OCI-LY1 (cell line): ENCODE results near the gene PAK2.
A peak's percentile ranks its signal among the peaks of the same experiment; 100 is the strongest.
"Not testable (repeated sequence)": the region's sequence is repeated elsewhere in the genome, so short reads cannot be mapped to it uniquely, and the experiment has no call there.

ENCODE experiments used
- H2AFZ ChIP-seq: fragments of 200-600 bp; sonication (generic), shearing (Covaris generic); 2 replicates; pipeline ENCODE4 v1.6.0; 2014; ENCODE audit warnings: antibody characterized with exemption, mild to moderate bottlenecking, low read length
- H3F3A ChIP-seq: fragments of 200-600 bp; sonication (generic), shearing (Covaris generic); 2 replicates; pipeline ENCODE4 v1.6.0; 2014; ENCODE audit warnings: mild to moderate bottlenecking, antibody characterized with exemption, low read length, moderate library complexity; ENCODE audit not compliant: insufficient read depth
- H3K27ac ChIP-seq: fragments of 200-600 bp; sonication (generic); 2 replicates; pipeline ENCODE4 v1.5.1; 2014; ENCODE audit warnings: low read length, mixed run types, mild to moderate bottlenecking, low read depth; ENCODE audit not compliant: poor library complexity, severe bottlenecking
- H3K27me3 ChIP-seq: fragments of 200-600 bp; sonication (generic); 2 replicates; pipeline ENCODE4 v1.6.0; 2014; ENCODE audit warnings: antibody characterized with exemption, mild to moderate bottlenecking, low read length, moderate library complexity; ENCODE audit not compliant: insufficient read depth
- H3K36me3 ChIP-seq: fragments of 200-600 bp; sonication (generic); 2 replicates; pipeline ENCODE4 v1.6.1; 2014; ENCODE audit warnings: mild to moderate bottlenecking, antibody characterized with exemption, low read length, moderate library complexity, mixed read lengths; ENCODE audit not compliant: insufficient read depth
- H3K4me1 ChIP-seq: fragments of 200-600 bp; sonication (generic); 2 replicates; pipeline ENCODE4 v1.5.1; 2014; ENCODE audit warnings: mild to moderate bottlenecking, low read length, moderate library complexity; ENCODE audit not compliant: insufficient read depth, severe bottlenecking
- H3K4me2 ChIP-seq: fragments of 200-600 bp; sonication (generic), shearing (Covaris generic); 2 replicates; pipeline ENCODE4 v1.6.1; 2014; ENCODE audit warnings: low read length
- H3K4me3 ChIP-seq: fragments of 200-600 bp; sonication (generic); 2 replicates; pipeline ENCODE4 v1.5.1; 2014; ENCODE audit warnings: low read length, low read depth, mild to moderate bottlenecking, mixed read lengths; ENCODE audit not compliant: poor library complexity, severe bottlenecking
- H3K79me2 ChIP-seq: fragments of 200-600 bp; shearing (Covaris generic); 2 replicates; pipeline ENCODE4 v1.6.1; 2016; ENCODE audit warnings: mixed run types, low read length, mixed read lengths; ENCODE audit not compliant: insufficient read depth
- H3K9ac ChIP-seq: fragments of 200-600 bp; sonication (generic), shearing (Covaris generic); 2 replicates; pipeline ENCODE4 v1.6.1; 2014; ENCODE audit warnings: mild to moderate bottlenecking, low read length, mixed read lengths
- H3K9me2 ChIP-seq: fragments of 200-600 bp; sonication (generic), shearing (Covaris generic); 2 replicates; pipeline ENCODE4 v1.6.1; 2014; ENCODE audit warnings: low read depth, mild to moderate bottlenecking, low read length, mixed read lengths
- H3K9me3 ChIP-seq: fragments of 200-600 bp; shearing (Covaris generic); 2 replicates; pipeline ENCODE4 v1.6.1; 2014; ENCODE audit warnings: low read length, mixed read lengths
- H4K20me1 ChIP-seq: fragments of 200-600 bp; sonication (generic), shearing (Covaris generic); 2 replicates; pipeline ENCODE4 v1.6.0; 2016; ENCODE audit warnings: mild to moderate bottlenecking, low read length; ENCODE audit not compliant: insufficient read depth
- EZH2 ChIP-seq: fragments of 200-600 bp; sonication (generic), shearing (Covaris generic); IDR thresholded peaks from 2 replicates; pipeline ENCODE4 v1.8.0; 2017; ENCODE audit warnings: borderline replicate concordance, mixed run types, mild to moderate bottlenecking, antibody characterized with exemption, low read length, moderate library complexity, mixed read lengths
- TF ChIP-seq, protein P1 (sequence below): fragments of 200-600 bp; sonication (generic), shearing (Covaris generic); IDR thresholded peaks from 2 replicates; pipeline ENCODE4 v1.5.1; 2017; ENCODE audit warnings: mild to moderate bottlenecking, antibody characterized with exemption, low read length, moderate library complexity, mixed read lengths

PAK2 gene

DNA sequence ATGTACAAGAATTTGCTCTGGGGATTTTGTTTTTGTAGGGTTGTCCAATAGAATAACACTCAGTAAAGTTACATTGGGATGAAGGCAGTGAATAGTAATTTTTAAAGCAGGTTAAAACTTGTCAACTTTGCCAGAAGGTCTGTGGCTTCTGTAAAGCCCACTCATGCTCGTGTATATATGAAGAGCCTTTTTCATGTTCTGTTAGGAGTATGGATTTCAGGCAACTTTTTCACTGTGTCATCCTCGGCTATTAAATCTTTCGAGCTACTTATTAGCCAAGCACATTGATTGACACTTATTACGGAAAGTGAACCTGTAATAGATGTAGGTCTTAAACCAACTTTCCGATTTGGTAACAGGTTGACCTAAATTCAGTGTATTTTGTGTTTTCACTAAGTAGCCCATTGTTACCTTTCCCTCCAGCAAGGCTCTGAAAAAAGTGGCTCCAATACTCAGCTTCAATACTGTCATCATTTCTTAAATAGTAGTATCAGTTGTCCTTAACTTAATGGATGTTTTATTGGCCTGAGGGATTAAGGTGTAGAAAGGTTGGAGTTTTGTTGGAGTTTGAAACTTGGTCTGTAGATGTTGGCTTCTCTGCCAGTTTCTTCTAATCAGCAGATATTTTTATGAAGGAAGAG, 1.7 kb downstream of the PAK2 start:
- Histone ChIP-seq H3K9ac (peak overlapping the region; percentile 95), H3F3A (no peaks in the 10 kb centered on the region), H3K27ac (peak overlapping the region; percentile 80), H4K20me1 (no peaks in the 10 kb centered on the region), H3K4me3 (peak overlapping the region; percentile 88), H2AFZ (no peak overlapping the region), H3K9me2 (no peaks in the 10 kb centered on the region), H3K79me2 (peaks cover 64% of the 10 kb centered on the region), H3K9me3 (peaks cover 6% of the 10 kb centered on the region), H3K4me1 (peaks cover 19% of the 10 kb centered on the region), H3K4me2 (peak overlapping the region; percentile 90), H3K27me3 (no peaks in the 10 kb centered on the region), H3K36me3 (peaks cover 24% of the 10 kb centered on the region)
- no peak for TF ChIP-seq EZH2
- TF ChIP-seq, protein P1, sequence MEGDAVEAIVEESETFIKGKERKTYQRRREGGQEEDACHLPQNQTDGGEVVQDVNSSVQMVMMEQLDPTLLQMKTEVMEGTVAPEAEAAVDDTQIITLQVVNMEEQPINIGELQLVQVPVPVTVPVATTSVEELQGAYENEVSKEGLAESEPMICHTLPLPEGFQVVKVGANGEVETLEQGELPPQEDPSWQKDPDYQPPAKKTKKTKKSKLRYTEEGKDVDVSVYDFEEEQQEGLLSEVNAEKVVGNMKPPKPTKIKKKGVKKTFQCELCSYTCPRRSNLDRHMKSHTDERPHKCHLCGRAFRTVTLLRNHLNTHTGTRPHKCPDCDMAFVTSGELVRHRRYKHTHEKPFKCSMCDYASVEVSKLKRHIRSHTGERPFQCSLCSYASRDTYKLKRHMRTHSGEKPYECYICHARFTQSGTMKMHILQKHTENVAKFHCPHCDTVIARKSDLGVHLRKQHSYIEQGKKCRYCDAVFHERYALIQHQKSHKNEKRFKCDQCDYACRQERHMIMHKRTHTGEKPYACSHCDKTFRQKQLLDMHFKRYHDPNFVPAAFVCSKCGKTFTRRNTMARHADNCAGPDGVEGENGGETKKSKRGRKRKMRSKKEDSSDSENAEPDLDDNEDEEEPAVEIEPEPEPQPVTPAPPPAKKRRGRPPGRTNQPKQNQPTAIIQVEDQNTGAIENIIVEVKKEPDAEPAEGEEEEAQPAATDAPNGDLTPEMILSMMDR, result no peak

DNA sequence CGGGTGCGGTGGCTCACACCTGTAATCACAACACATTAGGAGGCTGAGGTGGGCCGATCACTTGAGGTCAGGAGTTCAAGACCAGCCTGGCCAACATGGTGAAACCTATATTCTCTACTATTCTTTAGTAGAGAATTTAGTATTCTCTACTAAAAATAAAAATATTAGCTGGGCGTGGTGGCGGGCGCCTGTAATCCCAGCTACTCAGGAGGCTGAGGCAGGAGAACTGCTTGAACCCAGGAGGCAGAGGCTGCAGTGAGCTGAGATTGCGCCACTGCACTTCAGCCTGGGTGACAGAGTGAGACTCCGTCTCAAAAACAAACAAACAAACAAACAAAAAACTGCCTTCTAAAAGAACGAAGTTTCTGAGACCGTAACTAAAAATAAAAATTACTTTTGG, 3.9 kb downstream of the PAK2 start:
- H3K27me3 ChIP-seq, H2AFZ ChIP-seq, H4K20me1 ChIP-seq, H3K4me3 ChIP-seq, H3K9me3 ChIP-seq, H3K4me2 ChIP-seq, H3K27ac ChIP-seq, H3K9ac ChIP-seq, H3K9me2 ChIP-seq: not testable (repeated sequence)
- H3K4me1 ChIP-seq, result peaks cover 24% of the 10 kb centered on the region
- H3K79me2 ChIP-seq, result peaks cover 86% of the 10 kb centered on the region
- H3K36me3 ChIP-seq, result peaks cover 39% of the 10 kb centered on the region
- H3F3A ChIP-seq, result 0 out of 2 replicates have a peak, but pooled peaks cover 10% of the 10 kb centered on the region

DNA sequence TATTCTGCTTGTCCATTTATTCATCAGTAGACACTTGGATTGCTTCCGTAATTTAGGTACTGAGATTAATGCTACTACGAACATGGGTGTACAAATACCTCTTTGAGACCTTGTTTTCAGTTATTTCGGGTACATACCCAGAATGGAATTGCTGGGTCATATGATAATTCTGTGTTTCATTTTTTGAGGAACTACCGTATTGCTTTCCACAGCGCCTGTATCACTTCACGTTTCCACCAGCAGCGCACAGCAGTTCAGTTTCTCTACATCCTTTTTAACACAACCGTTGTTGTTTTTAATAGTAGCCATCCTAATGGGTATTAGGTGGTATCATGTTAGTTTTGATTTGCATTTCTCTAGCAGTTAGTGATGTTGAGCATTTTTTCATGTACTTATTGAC, 9.5 kb downstream of the PAK2 start:
- Histone ChIP-seq H3K4me3 (no peak overlapping the region), H3K27ac (peak overlapping the region; percentile 15), H3F3A (0 out of 2 replicates have a peak, but pooled peaks cover 10% of the 10 kb centered on the region), H3K79me2 (peaks cover 97% of the 10 kb centered on the region), H3K4me2 (peak overlapping the region; percentile 0; the same call in 1 of the 2 replicates), H2AFZ (no peak overlapping the region), H3K9ac (no peak overlapping the region), H3K27me3 (no peaks in the 10 kb centered on the region), H3K9me2 (no peaks in the 10 kb centered on the region), H3K4me1 (peaks cover 16% of the 10 kb centered on the region), H3K36me3 (peaks cover 86% of the 10 kb centered on the region), H3K9me3 (peaks cover 11% of the 10 kb centered on the region), H4K20me1 (no peaks in the 10 kb centered on the region)
- TF ChIP-seq, protein P1, result no peak
- no peak for TF ChIP-seq EZH2

DNA sequence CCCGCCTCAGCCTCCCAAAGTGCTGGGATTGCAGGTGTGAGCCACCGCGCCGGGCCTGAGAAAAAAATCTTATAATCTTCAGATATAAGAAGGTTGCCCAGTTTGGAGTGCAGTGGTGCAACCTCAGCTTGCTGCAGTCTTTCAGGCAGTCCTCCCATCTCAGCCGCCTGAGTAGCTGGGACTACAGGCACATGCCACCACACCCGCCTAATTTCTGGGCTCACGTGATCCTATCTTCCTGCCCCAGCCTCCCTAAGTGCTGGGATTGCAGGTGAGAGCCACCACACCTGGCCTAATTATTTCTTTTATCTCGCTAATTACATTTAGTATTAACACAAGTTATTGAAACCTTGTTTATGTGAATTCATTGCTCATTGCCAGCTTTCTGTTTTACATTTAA, 13.5 kb downstream of the PAK2 start:
- TF ChIP-seq, protein P1, result no peak
- TF ChIP-seq EZH2, result no peak
- H3K27ac ChIP-seq, result no peak overlapping the region
- H4K20me1 ChIP-seq, result no peaks in the 10 kb centered on the region
- H3K36me3 ChIP-seq, result peaks cover 96% of the 10 kb centered on the region
- no peak overlapping the region for H3K4me3 ChIP-seq
- H3K27me3 ChIP-seq, result no peaks in the 10 kb centered on the region
- peaks cover 15% of the 10 kb centered on the region for H3K4me1 ChIP-seq
- H3K9me3 ChIP-seq, result peaks cover 44% of the 10 kb centered on the region
- peaks cover 92% of the 10 kb centered on the region for H3K79me2 ChIP-seq
- no peaks in the 10 kb centered on the region for H3K9me2 ChIP-seq
- no peak overlapping the region for H3K9ac ChIP-seq
- no peaks in the 10 kb centered on the region for H3F3A ChIP-seq
- H2AFZ ChIP-seq, result no peak overlapping the region
- no peak overlapping the region for H3K4me2 ChIP-seq
